ENCODE data around the gene MAST4.

DNA sequence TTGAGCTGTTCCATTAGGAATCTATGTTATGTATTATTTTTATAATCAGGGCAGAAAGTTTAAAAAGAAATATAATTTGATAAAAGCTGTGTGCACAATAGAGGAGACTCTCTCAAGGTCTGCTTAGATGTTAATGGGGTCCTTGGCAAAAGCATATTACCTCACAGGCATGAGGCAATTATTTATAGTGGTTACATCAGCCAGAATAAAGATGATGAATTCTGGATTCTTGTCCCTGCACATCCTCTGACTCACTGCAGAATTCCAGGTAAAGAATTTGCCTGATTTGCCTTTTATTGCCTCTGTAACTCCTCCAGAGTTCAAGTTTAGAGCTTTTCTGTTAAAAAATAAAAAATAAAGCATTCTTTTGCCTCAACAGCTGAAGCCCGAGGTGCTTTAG is 253.6 kb downstream of the MAST4 start:
- TF ChIP-seq POLR2A (IDR thresholded peaks at IDR 0.05), result no peak
- TF ChIP-seq EP300 (IDR thresholded peaks at IDR 0.05), result no peak

Measured in gastroesophageal sphincter (tissue), 2 donors.